Adrenal gland (tissue), 5 donors: ENCODE results near the gene GALNT11.

Experiments used
- CTCF ChIP-seq, 6 experiments: fragments of 450-650 bp in 4 of 6; fragments of 200-600 bp in 2 of 6; sonication (generic) in 1 of 6; IDR thresholded peaks; 1 replicate in 5 of 6; 2 replicates in 1 of 6; pipeline versions ENCODE4 v1.5.1 to v1.8.0; 2016 to 2021; ENCODE audit warnings: antibody characterized with exemption in 6 of 6, mild to moderate bottlenecking in 2 of 6, moderate library complexity in 1 of 6
- POLR2A ChIP-seq, 2 donors: fragments of 450-650 bp; IDR thresholded peaks; one replicate each; pipeline ENCODE4 v1.6.1; 2017; ENCODE audit warnings: antibody characterized with exemption in 2 of 2, mild to moderate bottlenecking in 2 of 2, moderate library complexity in 1 of 2
- donor health status: DM: no; HTN: no; CAD: no.

- TF ChIP-seq CTCF (IDR thresholded peaks at IDR 0.05): no peak
- no peak for TF ChIP-seq POLR2A (IDR thresholded peaks at IDR 0.05)
These were observed 89.7 kb downstream of the GALNT11 start for GRCh38 chr7:152115021-152115718.
